Measurements from ENCODE around the gene TOPBP1.

Gene TOPBP1

DNA sequence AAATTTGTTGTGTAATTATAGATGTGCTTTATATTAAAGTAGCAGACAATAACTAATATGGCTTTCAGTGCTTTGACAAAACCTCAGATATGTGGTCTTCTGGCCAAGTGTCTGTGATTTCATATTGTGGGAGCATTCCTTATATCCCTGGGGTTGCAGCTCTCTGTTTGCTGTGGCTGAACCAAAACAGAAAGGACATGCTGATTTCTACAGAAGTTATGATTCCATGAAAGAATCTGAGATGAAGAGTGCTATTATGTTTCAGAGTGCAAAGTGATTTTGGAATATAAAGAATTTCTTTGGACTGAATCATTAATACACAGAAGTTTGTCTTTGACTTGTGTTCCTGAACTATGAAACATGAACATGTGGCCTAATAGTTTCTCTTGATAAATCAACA lies 51.7 kb downstream of the TOPBP1 start:
- no peak for DNase-seq

DNA sequence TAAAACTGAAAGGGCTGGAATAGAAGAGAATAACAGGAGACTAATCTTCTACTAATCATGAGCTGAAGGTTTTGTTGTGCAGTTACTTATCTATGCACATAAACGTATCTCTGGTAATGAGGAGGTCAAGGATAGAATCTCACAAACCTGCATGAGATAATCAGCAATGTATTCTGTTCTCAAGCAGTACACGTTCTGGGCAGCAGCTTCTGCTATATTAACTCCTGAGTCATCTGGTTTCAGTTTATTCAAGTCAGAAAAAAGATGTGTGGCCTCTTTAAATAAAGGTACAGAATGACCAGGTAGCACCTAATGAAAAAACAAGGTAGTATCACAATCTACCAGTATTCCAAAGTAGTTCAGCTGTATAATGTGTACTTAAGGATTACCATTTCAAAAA lies 53.4 kb downstream of the TOPBP1 start:
- no peak for DNase-seq

DNA sequence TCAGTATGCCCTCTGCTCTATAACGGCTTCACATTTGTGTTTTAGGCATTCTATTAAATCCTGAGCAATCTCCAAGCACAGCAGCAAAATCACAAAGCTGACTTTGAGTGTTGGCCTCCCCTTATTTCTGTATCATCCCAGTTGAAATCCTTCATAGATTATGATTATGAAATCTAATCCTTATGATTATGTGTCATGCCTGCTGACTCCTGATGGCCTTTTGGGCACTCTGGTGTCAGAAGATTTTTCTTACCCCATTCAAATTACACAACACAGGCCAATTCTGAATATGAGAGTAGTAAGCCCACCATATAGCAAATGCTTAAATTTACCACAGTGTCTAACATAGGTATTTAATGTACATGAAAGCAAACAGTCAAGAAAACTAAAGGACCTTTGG lies 53.9 kb downstream of the TOPBP1 start:
- DNase-seq = no peak

DNA sequence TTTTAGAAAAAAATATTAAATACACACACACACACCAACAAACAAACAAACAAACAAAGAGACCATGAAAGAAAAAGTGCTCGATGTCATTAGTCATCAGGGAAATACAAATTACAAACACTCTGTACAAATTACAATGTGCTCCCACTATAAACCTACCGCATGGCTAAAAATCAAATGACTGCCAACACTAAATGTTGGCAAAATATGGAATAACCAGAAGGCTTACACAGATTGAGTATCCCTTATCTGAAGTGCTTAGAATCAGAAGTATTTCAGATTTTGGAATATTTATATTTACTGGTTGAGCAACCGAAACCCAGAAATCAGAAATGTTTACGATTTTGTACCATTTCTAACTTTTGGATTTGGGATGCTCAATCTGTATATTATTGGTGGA lies 54.8 kb downstream of the TOPBP1 start:
- no peak for DNase-seq

DNA sequence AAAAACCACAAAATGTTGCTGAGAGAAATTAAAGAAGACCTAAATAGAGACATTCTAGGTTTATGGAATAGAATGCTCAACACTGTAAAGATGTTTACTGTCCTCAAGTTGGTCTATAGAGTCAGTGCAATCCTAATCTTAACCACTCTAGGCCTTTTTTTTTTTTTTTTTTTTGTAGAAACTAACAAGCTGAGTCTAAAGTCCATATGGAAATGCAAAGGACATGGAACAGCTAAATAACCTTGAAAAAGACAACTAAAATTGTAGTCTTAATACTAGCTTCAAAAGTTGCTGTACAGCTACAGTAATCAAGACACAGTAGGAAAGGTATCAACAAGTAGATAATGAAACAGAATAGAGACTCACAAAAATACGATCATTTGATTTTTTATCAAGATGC lies 55.4 kb downstream of the TOPBP1 start:
- no peak for DNase-seq

DNA sequence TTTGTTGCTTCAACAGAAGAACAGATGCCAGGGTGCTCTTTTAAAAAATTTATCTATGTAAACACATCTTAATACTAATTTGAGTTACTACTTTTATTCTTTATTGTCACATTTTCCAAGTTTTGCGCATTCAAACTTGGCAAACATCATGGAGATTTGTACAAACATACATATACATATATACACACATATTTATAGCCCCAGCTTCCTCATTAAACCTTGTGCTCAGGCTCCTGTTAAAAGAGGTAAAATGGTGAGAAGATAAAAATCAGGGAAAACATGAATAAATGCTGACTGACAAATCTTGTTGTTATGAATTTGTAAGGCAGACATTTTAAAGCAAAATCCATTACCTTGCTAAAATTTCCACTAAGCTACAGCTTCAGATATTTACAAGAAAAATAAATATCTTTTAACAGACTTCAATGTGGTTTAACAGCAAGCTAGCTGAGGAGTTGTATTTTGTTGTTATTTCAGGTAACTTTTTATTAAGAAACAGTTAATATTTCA lies 61.1 kb downstream of the TOPBP1 start:
- DNase-seq = no peak

DNA sequence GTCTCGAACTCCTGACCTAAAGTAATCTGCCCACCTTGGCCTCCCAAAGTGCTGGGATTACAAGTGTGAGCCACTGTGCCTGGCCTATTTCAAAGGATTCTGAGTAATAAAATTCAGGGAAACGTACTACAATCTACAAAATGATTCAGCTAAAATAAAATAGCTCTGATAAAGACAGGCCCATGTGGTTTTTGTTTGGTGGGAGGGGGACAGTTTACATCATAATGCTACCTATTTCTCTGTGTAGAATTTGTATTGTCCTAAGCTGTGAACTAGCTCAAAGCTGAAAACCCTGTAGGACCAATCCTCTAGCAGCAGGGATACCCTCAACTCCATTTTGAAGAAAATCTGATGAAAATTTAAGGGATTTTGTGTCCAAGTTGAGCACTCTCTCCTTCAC lies 62.5 kb downstream of the TOPBP1 start:
- no peak for DNase-seq

DNA sequence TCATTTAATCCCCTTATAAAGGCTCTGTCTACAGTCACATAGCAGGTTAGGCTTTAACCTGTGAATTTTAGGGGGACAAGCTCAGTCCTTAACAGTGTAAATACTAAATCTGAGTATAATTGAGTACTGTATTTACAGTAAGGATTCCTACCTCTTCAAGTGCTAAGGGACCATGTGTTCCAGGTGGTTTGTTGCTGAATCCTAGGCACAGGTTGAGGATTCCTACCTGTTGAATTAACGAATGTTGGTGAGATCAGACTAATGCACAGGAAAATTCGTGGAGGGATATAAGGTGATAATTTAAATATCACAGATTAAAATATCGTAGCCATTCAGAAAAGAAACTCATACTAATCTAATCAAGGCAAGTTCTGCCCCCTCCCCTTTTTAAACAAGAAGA lies 63.3 kb downstream of the TOPBP1 start:
- DNase-seq = no peak

DNA sequence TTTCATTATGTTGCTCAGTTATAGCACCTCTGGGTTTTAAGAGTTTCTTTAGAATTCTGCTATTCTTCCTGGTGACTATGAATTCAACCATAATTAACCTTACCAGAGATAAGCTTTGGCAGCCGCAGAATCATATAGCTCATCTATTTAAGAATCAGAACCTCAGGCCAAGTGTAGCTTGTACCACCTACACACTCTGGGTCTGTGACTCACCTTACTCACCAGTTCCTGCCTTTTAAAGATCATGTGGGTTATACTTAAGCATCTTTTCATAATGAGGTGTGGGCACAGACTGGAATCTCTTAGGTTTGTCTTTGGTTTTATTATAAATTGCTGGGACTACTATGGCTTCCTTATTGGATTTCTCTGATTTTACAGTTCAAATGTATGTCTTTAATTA lies 66.4 kb downstream of the TOPBP1 start:
- no peak for DNase-seq

DNA sequence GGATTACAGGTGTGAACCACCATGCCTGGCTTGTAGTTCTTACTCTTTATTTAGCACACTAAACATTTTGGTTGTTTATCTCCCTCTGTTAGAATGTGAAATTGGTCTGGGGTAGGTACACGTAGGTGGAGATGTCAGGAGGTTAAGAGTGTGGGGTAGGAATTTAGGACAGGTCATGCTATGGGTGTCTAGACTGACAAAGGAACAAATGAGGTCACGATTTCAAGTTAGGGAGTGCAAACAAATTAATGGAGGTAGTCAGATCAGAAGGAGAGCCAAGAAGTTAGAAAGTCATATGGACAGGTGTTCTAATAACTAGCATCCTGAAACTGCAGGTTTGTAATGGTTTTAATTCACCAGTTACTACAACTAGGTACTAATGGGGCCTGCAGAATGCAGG lies 68.5 kb downstream of the TOPBP1 start:
- DNase-seq = no peak

DNA sequence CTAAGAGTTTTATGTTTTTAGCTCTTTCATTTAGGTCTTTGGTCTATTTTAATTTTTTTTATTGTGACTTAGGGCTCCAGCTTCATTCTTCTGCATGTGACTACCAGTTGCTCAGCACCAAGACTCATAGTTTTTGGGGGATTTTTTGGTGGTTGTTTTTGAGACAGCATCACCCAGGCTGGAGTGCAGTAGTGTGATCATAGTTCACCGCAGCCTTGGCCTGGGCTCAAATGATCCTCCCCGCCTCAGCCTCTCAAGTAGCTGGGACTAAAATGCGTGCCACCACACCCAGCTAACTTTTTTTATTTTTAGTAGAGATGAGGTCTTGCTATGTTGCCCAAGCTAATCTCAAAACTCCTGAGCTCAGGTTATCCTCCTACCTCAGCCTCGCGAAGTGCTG lies 68.9 kb downstream of the TOPBP1 start:
- DNase-seq = no peak

DNA sequence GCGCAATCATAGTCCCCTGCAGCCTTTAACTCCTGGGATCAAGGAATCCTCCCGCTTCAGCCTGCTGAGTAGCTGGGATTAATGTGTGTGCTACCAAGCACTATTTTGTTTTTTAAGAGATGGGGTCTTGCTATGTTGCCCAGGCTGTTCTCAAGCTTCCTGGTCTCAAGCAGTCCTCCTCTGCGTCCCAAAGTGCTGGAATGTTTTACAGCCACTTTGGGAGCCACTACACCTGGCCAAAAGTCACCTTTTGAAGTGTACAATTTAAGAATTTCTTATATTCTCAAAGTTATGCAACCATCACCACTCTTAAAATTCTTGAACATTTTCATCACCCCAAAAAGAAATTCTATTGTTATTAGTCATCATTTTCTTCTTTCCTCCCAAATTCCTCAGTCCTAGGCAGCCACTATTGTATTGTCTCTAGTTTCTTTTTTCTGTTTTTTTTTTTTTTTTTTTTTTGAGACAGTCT lies 70.4 kb downstream of the TOPBP1 start:
- DNase-seq = no peak

DNA sequence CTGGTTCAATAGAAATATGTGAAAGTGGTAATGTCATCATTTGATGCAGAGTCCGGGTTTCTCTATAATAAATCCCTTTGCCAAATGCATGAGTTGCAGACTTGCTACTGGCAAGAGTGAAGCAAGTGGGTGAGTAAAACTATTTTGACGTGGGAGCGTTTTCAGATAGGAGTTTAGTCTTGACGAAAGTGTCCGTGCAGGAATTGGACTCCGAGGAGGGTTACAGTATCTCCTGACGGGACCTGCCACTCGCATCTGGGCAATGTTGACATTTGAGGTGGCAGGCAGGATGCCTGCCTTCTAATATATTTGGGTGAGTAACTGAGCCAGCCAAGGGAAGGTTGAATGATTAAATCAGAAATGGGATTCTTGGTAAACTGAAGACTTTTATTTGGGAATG lies 72.2 kb downstream of the TOPBP1 start:
- DNase-seq = no peak

DNA sequence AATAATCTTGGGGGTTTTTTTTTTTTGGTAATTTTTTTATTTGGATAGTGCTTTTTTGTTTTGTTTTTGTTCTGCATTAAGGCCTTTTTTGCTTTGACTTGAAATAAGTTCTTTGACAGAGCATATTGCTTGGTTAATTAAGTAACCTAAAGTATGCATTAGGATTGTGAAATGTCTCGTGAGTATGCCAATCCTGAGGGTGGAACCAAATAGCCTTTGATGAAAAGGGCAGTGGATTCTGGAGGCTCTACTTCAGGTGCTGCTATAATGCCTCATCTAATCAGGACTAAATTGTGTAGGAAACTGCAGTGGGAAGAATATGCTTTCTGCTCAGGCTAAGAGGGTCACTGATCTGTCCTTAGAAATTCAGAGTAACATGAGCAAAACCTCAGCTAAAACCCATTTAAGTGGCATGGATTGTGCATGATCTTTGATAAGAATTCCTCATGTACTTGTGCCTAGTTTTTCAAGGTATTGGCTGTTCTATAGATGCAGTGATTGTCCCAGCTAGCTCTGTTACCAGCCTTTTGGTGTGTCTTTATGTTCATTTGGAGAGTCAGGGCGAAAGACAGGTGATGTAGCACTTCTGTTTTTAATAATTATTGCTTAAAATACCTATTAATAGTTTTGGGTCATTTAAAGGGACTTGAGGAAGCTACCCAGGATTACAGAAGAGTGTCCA lies 72.8 kb downstream of the TOPBP1 start:
- DNase-seq = no peak

DNA sequence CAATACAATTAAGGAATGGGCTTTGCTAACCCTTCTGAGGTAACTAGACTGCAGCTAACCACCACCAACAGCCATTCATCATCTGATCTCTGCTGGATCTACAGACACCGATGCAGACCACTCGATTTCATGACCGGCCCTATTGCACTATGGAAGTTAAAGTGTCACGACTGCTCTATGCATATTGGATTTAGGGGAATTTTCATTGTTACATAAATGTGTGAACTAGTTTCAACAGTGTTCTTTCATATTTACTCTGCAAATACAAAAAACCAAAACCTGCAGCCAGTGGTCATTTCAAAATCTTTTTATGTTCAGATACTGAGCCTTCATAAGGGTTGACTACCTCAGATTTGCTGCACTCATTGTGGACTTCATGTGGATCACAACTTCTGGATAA lies 73.7 kb downstream of the TOPBP1 start:
- no peak for DNase-seq

DNA sequence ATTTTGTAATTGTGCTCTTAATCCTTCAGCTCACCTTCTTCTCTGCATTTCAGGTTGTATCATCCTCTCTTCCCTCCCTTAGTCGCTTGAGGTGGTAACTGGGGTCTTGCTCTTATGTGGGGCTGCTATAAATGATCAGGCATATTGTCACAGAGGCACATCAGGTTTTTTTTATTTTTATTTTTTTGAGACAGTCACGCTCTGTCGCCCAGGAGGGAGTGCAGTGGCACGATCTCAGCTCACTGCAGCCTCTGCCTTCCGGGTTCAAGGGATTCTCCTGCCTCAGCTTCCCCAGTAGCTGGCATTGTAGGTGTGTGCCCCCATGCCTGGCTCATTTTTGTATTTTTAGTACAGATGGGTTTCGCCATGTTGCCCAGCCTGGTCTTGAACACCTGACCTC lies 78.3 kb downstream of the TOPBP1 start:
- no peak for DNase-seq

DNA sequence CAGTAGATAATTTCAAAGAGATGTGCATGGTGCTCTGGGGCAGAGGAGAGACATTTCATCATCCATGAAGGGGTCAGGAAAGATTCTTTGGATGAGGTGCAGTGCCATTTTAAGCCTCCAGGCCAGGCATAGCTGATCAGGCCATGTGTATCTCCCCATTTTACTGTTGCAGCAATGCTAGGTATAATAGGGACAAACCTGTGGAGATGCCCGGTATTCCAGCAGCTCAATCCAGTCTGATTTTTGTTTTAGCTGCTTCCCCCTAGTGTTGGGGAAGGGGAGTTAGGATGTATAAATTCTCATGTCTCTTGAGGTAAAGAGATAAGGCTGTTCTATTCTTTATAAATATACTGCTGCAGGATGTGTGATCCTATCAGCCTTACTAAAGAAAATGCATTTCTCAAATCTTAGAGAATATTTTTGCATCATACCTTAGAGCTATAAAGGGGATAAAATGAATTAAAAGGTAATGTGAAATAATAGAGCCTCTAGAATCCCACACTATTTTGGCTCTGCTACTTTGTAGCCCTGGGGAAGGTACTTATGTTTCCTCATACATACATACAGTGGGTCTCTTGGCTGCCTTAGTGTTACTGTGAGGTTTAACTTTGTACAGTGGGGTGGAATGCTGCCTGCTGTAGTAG lies 83.1 kb downstream of the TOPBP1 start:
- no peak for DNase-seq

DNA sequence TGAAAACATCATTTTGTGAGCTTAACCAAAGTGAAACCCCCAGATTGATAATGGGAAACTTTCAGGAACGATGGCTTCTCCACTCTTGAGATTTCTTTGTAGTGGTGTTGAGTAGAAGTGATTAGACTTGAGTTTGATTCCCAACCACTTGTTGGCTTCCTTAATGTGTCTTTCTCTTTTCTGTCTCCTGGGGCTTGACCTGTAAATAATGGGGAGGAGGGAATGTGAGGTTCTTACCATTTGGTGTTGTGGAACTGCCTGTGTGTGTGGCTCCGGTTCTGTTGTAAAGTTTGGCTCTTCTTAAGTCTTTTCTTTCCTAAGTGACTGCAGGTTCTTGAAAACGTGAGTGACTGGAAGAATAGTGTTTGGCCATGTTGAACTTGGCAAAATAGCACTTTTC lies 85.6 kb downstream of the TOPBP1 start:
- no peak for DNase-seq

DNA sequence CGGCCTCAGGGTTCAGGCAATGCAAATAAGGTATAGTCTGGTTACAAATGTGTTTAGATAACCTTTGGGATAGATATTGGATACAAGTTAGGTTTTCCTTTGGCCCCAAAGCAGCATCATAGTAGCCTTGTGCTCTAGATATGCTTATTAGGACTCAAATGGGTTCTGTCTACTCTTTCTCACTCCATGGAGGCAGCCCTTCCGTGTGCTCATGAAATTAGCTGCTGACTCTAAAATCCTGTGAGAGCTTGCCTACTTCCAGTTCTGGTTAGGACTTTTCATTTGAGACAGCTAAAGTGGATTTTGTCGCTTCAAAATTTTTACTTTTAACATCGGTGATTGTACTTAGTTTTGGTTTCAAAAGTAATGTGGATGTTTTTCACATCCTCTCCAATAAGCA lies 86.7 kb downstream of the TOPBP1 start:
- DNase-seq = no peak

DNA sequence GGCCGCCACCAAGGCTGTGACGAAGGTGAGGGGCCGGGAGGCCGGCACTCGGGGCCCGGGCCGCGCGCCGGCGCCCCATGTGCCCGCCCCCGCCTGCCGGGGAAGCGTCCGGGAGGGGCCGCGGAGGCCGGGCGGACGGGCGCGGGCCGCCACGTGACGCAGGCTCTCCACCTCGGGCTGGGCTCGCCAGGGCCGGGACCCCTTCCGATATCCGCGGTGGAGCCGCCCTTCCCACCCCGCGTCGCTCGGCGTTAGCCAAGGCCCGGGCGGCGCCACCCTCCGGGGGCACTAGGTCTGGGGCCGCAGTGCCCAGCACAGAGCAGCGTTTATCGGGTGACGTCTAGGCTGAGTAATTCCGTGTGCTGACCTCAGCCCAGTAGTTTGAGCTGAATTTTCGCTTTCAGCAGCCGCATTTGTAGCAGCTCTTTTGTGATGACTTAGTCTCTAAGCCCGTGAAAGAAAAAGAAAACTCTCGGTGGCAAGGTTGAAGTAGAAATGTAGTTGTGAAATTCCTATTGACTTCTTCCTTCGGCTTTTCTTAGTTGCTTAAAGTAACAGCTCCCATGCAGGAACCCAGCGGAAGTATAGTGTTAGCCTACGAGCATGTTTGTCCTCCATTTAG lies 87.4 kb downstream of the TOPBP1 start:
- DNase-seq = peak; percentile 87

DNA sequence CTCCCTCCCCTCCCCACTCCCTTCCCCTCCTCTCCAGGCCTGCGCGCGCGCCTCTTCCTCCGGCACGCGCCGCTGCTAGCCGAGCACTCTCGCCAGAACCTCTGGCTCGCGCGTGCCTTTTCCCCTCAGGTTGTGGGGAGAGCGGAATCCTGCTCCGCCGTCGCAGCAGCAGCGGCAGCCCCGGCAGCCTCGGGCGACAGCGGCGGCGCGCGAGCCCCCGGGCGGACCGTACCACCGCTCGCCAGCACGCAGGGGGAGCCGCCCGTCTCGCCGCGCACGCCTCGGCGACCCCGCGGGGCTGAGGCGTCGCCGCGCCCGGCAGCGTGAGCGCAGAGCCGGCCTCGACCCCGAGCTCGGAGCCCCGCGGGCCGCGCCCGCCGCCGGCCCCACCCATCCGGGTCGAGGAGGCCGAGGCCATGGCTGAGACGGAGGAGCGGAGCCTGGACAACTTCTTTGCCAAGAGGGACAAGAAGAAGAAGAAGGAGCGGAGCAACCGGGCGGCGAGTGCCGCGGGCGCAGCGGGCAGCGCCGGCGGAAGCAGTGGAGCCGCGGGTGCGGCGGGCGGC lies 88.0 kb downstream of the TOPBP1 start, which contains the start of gene CDV3:
TSS of gene CDV3 (plus strand) at position 58 of the 566 bp plus-strand sequence. CDS start at position 417, 359 bp downstream.
- peak; percentile 99 for DNase-seq

DNA sequence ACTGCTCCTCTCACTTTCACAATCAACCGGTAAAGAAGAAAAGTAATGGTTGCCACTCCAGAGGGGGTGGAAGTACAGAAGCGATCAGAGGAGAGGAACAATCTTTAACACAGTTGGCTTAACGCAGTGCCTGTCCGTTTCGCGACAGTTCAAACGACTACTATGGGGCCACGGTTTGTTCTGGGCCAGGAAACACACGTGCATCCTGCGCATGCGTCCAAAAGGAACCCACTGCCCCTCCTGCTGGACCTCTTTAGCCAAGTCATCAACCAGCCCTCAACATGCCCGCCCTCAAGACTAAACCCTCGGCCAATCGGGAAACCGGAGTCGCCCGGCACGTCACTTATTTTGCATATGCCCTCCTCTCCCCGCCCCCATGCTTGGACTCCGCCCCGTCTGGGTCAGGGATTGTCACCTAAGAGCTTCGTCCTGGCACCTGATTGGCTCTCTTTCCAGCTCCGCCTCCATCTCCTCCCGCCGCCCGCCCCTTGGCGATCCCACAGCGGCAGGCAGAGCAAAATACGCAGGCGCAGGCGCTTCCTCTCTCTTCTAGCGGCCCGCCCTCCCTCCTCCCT lies 88.6 kb downstream of the TOPBP1 start:
- DNase-seq = no peak

All from right kidney (tissue), 1 donor.